Osteocyte (in vitro differentiated cells): ENCODE results near the gene SLC16A5. TPM values are rescaled to one million over a fixed set of nuclear protein-coding genes. Genes with fewer than 3 reads are reported as not detected.
"Not testable (repeated sequence)": the region's sequence is repeated elsewhere in the genome, so short reads cannot be mapped to it uniquely, and the experiment has no call there.

ENCODE experiments used
- DNase-seq: peaks from one replicate; pipeline ENCODE4 v3.0.0; 2021; ENCODE audit warnings: mixed read lengths; ENCODE audit not compliant: unreplicated experiment; ENCODE audit errors: extremely low spot score
- H3K27ac Mint-ChIP-seq: one replicate; pipeline ENCODE4 v1.8.0; 2021; ENCODE audit warnings: mild to moderate bottlenecking, mixed read lengths; ENCODE audit not compliant: unreplicated experiment
- H3K27me3 Mint-ChIP-seq: one replicate; pipeline ENCODE4 v1.8.0; 2021; ENCODE audit warnings: mixed read lengths; ENCODE audit not compliant: unreplicated experiment
- H3K36me3 Mint-ChIP-seq: one replicate; pipeline ENCODE4 v1.8.0; 2021; ENCODE audit warnings: mixed read lengths; ENCODE audit not compliant: unreplicated experiment
- H3K4me1 Mint-ChIP-seq: one replicate; pipeline ENCODE4 v1.8.0; 2021; ENCODE audit warnings: mixed read lengths; ENCODE audit not compliant: unreplicated experiment
- H3K4me3 Mint-ChIP-seq: one replicate; pipeline ENCODE4 v1.8.0; 2021; ENCODE audit warnings: mild to moderate bottlenecking, moderate library complexity, mixed read lengths; ENCODE audit not compliant: unreplicated experiment
- H3K9me3 Mint-ChIP-seq: one replicate; pipeline ENCODE4 v1.8.0; 2021; ENCODE audit warnings: mixed read lengths; ENCODE audit not compliant: unreplicated experiment
- CTCF ChIP-seq: fragments of 200-600 bp; sonication (generic); IDR thresholded peaks from 2 replicates; pipeline ENCODE4 v1.5.0; 2021; ENCODE audit warnings: antibody characterized with exemption, mild to moderate bottlenecking, moderate library complexity
- total RNA-seq: library from RNA; stranded (reverse); gene quantifications from 2 replicates; pipeline ENCODE4 v1.2.1, GENCODE V29; 2021

SLC16A5 gene
- total RNA-seq, 1 donor from 2014 or later = 7.0 TPM

GRCh38 chr17:75064867-75065561 lies 22.7 kb upstream of the SLC16A5 start:
- no peak for DNase-seq
- Mint-ChIP-seq H3K9me3 (no peaks in the 10 kb centered on the region), H3K4me3 (no peak overlapping the region)

GRCh38 chr17:75065562-75066151 lies 22.1 kb upstream of the SLC16A5 start:
- no peaks in the 10 kb centered on the region for H3K27me3 Mint-ChIP-seq
- peaks cover 2% of the 10 kb centered on the region for H3K4me1 Mint-ChIP-seq
- no peak for TF ChIP-seq CTCF
- H3K36me3 Mint-ChIP-seq = peaks cover 21% of the 10 kb centered on the region
- no peak for DNase-seq
- H3K27ac Mint-ChIP-seq = no peak overlapping the region
- no peaks in the 10 kb centered on the region for H3K9me3 Mint-ChIP-seq
- H3K4me3 Mint-ChIP-seq = no peak overlapping the region

More at GRCh38 chr17:75064867-75065561, 22.7 kb upstream of the SLC16A5 start:
- H3K27ac Mint-ChIP-seq = peak overlapping the region; percentile 27
- H3K36me3 Mint-ChIP-seq = peaks cover 21% of the 10 kb centered on the region
- H3K4me1 Mint-ChIP-seq = peaks cover 5% of the 10 kb centered on the region
- no peak for TF ChIP-seq CTCF
- no peaks in the 10 kb centered on the region for H3K27me3 Mint-ChIP-seq

- H3K9me3 Mint-ChIP-seq = no peaks in the 10 kb centered on the region
These were observed 19.9 kb upstream of the SLC16A5 start for GRCh38 chr17:75067856-75068255.

GRCh38 chr17:75068750-75069149 lies 19.0 kb upstream of the SLC16A5 start:
- no peak for TF ChIP-seq CTCF
- no peak for DNase-seq
- H3K4me1 Mint-ChIP-seq = peaks cover 2% of the 10 kb centered on the region
- no peak overlapping the region for H3K4me3 Mint-ChIP-seq
- no peaks in the 10 kb centered on the region for H3K9me3 Mint-ChIP-seq
- H3K36me3 Mint-ChIP-seq = peaks cover 5% of the 10 kb centered on the region
- no peaks in the 10 kb centered on the region for H3K27me3 Mint-ChIP-seq
- H3K27ac Mint-ChIP-seq = no peak overlapping the region

More at GRCh38 chr17:75067856-75068255, 19.9 kb upstream of the SLC16A5 start:
- DNase-seq = no peak
- Mint-ChIP-seq H3K27me3 (no peaks in the 10 kb centered on the region), H3K4me1 (peaks cover 2% of the 10 kb centered on the region), H3K27ac (no peak overlapping the region), H3K36me3 (peaks cover 13% of the 10 kb centered on the region), H3K4me3 (no peak overlapping the region)
- no peak for TF ChIP-seq CTCF

GRCh38 chr17:75069783-75070182 lies 18.0 kb upstream of the SLC16A5 start:
- Mint-ChIP-seq H3K27me3 (no peaks in the 10 kb centered on the region), H3K4me3 (no peak overlapping the region), H3K4me1 (peaks cover 2% of the 10 kb centered on the region), H3K9me3 (no peaks in the 10 kb centered on the region), H3K36me3 (peaks cover 1% of the 10 kb centered on the region), H3K27ac (no peak overlapping the region)
- TF ChIP-seq CTCF = peak; percentile 65
- no peak for DNase-seq

GRCh38 chr17:75071478-75072271 lies 16.1 kb upstream of the SLC16A5 start:
- not testable (repeated sequence) for H3K36me3 Mint-ChIP-seq, H3K9me3 Mint-ChIP-seq, H3K27ac Mint-ChIP-seq, DNase-seq, H3K27me3 Mint-ChIP-seq, H3K4me1 Mint-ChIP-seq, H3K4me3 Mint-ChIP-seq

GRCh38 chr17:75072909-75073308 lies 14.8 kb upstream of the SLC16A5 start:
- H3K27me3 Mint-ChIP-seq, DNase-seq, H3K4me3 Mint-ChIP-seq, H3K36me3 Mint-ChIP-seq, H3K4me1 Mint-ChIP-seq, H3K27ac Mint-ChIP-seq, H3K9me3 Mint-ChIP-seq: not testable (repeated sequence)
